ENCODE measurements around the gene ETV4.

The ETV4 gene

GRCh38 chr17:43546319-43547188, at the start of gene ETV4:
Gene ETV4 (minus strand): TSS chr17:43546340. CDS start chr17:43545617, 723 bp downstream.
- peak; percentile 87 to 94 for DNase-seq (ENCODE audit: low read depth in 2 of 2)

DNA sequence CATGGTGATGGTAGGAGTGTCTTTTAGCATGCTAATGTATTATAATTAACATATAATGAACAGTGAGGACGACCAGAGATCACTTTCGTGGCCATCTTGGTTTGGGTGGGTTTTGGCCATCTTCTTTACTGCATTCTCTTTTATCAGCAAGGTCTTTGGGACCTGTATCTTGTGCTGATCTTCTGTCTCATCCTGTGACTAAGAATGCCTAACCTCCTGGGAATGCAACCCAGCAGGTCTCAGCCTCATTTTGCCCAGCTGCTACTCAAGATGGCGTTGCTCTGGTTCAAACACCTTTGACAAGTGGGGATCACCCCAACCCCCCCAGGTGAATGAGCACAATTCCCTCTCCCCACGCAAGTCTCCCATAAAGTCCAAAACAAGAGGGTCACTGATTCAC, 49.3 kb upstream of the ETV4 start:
- DNase-seq (ENCODE audit: low read depth in 2 of 2) = no peak

DNA sequence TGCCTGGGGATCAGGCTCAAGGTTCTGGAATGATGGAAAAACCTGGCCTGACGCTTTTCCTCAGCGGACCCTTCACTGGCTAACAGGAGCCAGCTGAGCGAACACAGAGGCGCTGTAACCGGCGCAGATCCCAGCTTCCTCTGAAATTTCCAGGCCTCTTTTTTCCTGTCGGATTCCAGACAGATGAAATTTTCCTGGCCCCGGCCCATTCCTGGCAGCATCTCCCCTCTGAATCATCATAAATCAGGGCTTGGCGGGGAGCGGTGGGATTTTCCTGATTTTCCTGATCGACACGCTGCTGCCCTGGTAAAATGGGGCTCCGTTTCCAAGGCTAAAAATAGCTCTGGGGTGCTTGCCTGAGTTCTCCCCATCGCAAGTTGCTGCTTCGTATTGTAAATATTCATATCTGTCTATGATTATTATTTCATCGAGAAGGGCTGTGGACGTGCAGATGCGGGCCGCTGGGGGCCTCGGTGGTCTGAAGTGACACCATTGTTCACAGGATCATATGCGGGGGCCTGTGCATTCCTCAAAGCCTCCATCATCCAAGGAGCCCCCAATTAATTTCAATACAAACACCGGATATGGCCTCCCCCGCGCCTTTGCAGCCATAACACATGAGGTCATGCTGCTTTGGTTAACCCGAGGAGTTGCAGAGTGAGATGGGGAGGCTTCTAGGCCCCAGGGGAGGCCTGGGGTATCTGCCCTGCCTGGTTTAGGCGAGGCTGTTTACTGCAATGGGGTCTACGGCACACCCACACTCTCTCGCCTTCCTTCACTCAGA, 45.8 kb upstream of the ETV4 start:
- no peak for DNase-seq (ENCODE audit: low read depth in 2 of 2)

GRCh38 chr17:43591001-43591400, 44.9 kb upstream of the ETV4 start:
- no peak for DNase-seq (ENCODE audit: low read depth in 2 of 2)

- no peak for DNase-seq (ENCODE audit: low read depth in 2 of 2)
Measured at GRCh38 chr17:43588664-43589435, 42.7 kb upstream of the ETV4 start.

GRCh38 chr17:43588121-43588520, 42.0 kb upstream of the ETV4 start:
- DNase-seq (ENCODE audit: low read depth in 2 of 2) = no peak

DNA sequence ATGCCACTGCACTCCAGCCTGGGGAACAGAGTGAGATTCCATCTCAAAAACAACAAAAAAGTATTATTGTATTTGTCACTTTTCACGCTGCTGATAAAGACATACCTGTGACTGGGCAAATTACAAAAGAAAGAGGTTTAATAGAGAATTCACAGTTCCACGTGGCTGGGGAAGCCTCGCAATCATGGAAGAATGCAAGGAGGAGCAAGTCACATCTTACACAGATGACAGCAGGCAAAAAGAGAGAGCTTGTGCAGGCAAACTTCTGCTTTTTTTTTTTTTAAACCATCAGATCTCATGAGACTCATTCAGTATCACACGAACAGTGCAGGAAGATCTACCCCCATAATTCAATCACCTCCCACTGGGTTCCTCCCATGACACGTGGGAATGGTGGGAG, 41.5 kb upstream of the ETV4 start:
- DNase-seq (ENCODE audit: low read depth in 2 of 2) = no peak

- DNase-seq (ENCODE audit: low read depth in 2 of 2) = no peak
Measured at GRCh38 chr17:43584666-43585102, 38.5 kb upstream of the ETV4 start.

- no peak for DNase-seq (ENCODE audit: low read depth in 2 of 2)
Measured at GRCh38 chr17:43583332-43583731, 37.2 kb upstream of the ETV4 start.

- DNase-seq (ENCODE audit: low read depth in 2 of 2) = no peak
Measured at GRCh38 chr17:43581613-43582012, 35.5 kb upstream of the ETV4 start.

- no peak for DNase-seq (ENCODE audit: low read depth in 2 of 2)
Measured at GRCh38 chr17:43581130-43581529, 35.0 kb upstream of the ETV4 start.

DNA sequence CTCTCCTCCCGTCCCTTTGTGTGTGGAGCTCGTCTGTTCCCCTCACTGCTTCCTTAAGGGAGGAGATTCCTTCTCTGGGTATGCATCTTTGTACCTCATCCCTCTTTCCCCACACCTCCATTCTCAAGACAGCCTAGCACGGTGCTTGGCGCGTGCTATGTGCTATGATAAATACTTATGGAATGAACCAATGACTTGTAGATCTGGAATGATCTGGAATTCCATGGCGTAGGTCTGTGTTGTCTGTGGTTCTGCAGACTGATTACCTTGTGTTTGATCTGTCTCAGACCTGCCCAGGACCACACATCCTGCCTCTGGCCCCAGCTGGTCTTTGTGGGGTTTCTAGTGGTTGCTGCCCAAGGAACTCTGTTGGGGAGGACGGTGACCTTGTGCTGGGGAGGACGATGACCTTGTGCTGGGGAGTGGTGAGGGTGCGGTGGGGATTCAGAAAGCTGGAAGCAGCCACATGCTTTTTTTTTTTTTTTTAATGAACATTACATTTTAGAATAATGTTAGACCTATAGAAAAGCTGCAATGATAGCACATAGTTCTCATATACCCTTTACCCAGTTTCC, 33.5 kb upstream of the ETV4 start:
- no peak for DNase-seq (ENCODE audit: low read depth in 2 of 2)

GRCh38 chr17:43578699-43579565, 32.8 kb upstream of the ETV4 start:
- no peak for DNase-seq (ENCODE audit: low read depth in 2 of 2)

DNA sequence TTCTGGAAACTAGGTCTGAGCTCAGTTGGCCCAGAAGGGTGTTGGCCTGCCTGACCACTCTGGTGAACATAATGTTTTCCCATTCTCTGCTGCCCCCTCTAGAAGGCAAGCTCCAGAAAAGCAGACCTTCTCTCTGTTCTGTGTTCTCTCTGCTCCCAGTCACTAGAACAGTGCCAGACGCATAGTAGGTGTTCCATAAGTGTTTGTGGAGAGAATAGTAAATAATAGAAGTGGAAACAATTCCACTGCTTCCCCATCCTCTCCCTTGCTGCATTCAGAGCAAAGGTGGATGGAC, 32.2 kb upstream of the ETV4 start:
- DNase-seq (ENCODE audit: low read depth in 2 of 2) = no peak

DNA sequence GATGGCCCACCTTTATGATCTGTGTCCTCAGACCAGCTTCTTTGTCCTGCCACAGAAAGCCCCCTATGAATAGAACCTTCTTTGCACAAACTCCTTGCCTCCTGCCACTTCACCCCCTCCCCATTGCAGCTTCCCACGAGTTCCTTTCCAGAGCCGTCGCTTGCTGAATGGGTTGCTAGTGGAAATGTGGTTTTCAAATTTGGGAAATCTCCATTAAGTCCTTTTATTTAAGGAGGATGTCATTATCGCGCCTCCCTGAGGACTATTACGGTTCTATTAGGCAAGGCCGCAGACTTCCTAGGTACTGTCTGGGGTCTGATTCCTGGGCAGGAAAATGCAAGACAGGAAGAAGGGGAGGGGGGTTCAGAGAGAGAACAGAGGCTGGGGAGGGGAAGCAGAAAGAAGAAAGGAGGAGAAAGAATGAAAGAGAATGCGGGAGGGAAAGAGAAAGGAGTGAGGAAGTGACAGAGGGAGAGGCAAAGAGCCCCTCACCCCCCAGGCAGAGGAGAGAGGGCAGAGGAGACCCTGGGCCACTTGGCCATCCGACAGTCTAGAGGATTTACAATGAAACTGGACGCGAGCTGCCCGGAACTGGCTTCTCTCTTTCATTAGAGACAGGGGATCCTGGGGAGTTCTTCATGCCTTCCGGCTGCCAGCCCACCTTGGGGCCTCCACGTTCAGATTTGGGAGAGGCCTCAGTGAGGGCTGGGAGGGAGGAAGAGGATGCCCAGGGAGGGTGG, 31.7 kb upstream of the ETV4 start:
- DNase-seq (ENCODE audit: low read depth in 2 of 2) = no peak

- peak; percentile 28 to 51 for DNase-seq (ENCODE audit: low read depth in 2 of 2)
Measured at GRCh38 chr17:43576563-43577229, 30.6 kb upstream of the ETV4 start.

- no peak for DNase-seq (ENCODE audit: low read depth in 2 of 2)
Measured at GRCh38 chr17:43574896-43575525, 28.9 kb upstream of the ETV4 start.

- no peak for DNase-seq (ENCODE audit: low read depth in 2 of 2)
Measured at GRCh38 chr17:43574348-43574747, 28.2 kb upstream of the ETV4 start.
